T-cell (primary cell): Measurements from ENCODE around the gene GLOD4. TPM values are rescaled to one million over a fixed set of nuclear protein-coding genes. Genes with fewer than 3 reads are reported as not detected.

Source experiments
- ATAC-seq, 4 experiments: fragments of 200-7000 bp in 3 of 4; fragments of 150-1000 bp in 1 of 4; cut with Tn5 transposase; replicated peaks in 1 of 4; 1 replicate in 3 of 4; 2 replicates in 1 of 4; pipeline ENCODE4 v1.10.0; 2021; ENCODE audit warnings: moderate library complexity in 3 of 4, mild to moderate bottlenecking in 2 of 4, moderate number of reproducible peaks in 1 of 4
- CTCF ChIA-PET, 2 donors: fragments of 300-600 bp; sonication (Branson Sonifier 250); formaldehyde crosslinking; loops; one replicate each; lab custom pipeline; 2022; ENCODE audit warnings: antibody characterized with exemption in 2 of 2; lab: Charles Lee
- POLR2A ChIA-PET, 2 donors: fragments of 300-600 bp; sonication (Branson Sonifier 250); formaldehyde crosslinking; loops; one replicate each; lab custom pipeline; 2022; ENCODE audit warnings: antibody characterized with exemption in 2 of 2; lab: Charles Lee
- DNase-seq, 35 experiments: peaks; one replicate each; pipeline versions ENCODE4 v3.0.0 to v3.0.0-alpha.2; 2013 to 2023
- H3K27ac ChIP-seq: one replicate; pipeline ENCODE4 v1.5.1; 2013; ENCODE audit warnings: low read length
- H3K27me3 ChIP-seq, 2 experiments: replicated peaks in 1 of 2; 1 replicate in 1 of 2; 2 replicates in 1 of 2; pipeline versions ENCODE4 v1.6.1 to v1.7.0; 2013; ENCODE audit warnings: low read length in 1 of 2, mixed read lengths in 1 of 2; ENCODE audit not compliant: control insufficient read depth in 2 of 2, insufficient read depth in 2 of 2; ENCODE audit errors: extremely low read depth in 1 of 2
- H3K36me3 ChIP-seq, 2 donors: 1 replicate in 1 of 2; 2 replicates in 1 of 2; pipeline versions ENCODE4 v1.6.1 to v1.7.0; 2013; ENCODE audit warnings: low read length in 1 of 2; ENCODE audit not compliant: control insufficient read depth in 2 of 2, insufficient read depth in 1 of 2; ENCODE audit errors: extremely low read depth in 1 of 2
- H3K4me1 ChIP-seq, 2 experiments: 1 replicate in 1 of 2; 2 replicates in 1 of 2; pipeline versions ENCODE4 v1.6.1 to v1.7.0; 2013; ENCODE audit warnings: low read length in 2 of 2, mixed read lengths in 1 of 2; ENCODE audit not compliant: insufficient read depth in 2 of 2, control insufficient read depth in 1 of 2; ENCODE audit errors: extremely low read depth in 1 of 2
- H3K4me3 ChIP-seq, 2 donors: 1 replicate in 1 of 2; 2 replicates in 1 of 2; pipeline versions ENCODE4 v1.5.1 to v1.7.0; 2013; ENCODE audit warnings: mild to moderate bottlenecking in 2 of 2, low read length in 1 of 2, moderate library complexity in 1 of 2; ENCODE audit not compliant: control insufficient read depth in 1 of 2; ENCODE audit errors: extremely low read depth in 1 of 2
- H3K9me3 ChIP-seq: 2 replicates; pipeline ENCODE4 v1.7.0; 2013
- H3K27ac Mint-ChIP-seq, 2 donors: one replicate each; pipeline ENCODE4 v1.8.0; 2020 to 2021; ENCODE audit warnings: mild to moderate bottlenecking in 2 of 2, mixed read lengths in 2 of 2
- H3K27me3 Mint-ChIP-seq, 2 donors: one replicate each; pipeline ENCODE4 v1.8.0; 2021 to 2022; ENCODE audit warnings: mixed read lengths in 2 of 2
- H3K36me3 Mint-ChIP-seq: one replicate; pipeline ENCODE4 v1.8.0; 2021; ENCODE audit warnings: mixed read lengths
- H3K4me1 Mint-ChIP-seq, 3 donors: one replicate each; pipeline ENCODE4 v1.8.0; 2020 to 2022; ENCODE audit warnings: mixed read lengths in 3 of 3, mild to moderate bottlenecking in 1 of 3
- H3K4me3 Mint-ChIP-seq, 3 donors: one replicate each; pipeline ENCODE4 v1.8.0; 2020 to 2022; ENCODE audit warnings: mild to moderate bottlenecking in 3 of 3, mixed read lengths in 3 of 3, moderate library complexity in 3 of 3
- H3K9me3 Mint-ChIP-seq, 3 donors: one replicate each; pipeline ENCODE4 v1.8.0; 2020 to 2022; ENCODE audit warnings: mixed read lengths in 3 of 3
- WGBS: methylation state at CpG from one replicate; pipeline ENCODE4 v1.1.5; 2013; ENCODE audit warnings: missing lambda C conversion rate; ENCODE audit not compliant: insufficient coverage; 5-methylcytosine and 5-hydroxymethylcytosine counted together
- total RNA-seq, 35 experiments: library from RNA in 6 of 35; stranded (reverse) in 6 of 35; fragments of 120-200 nt in 1 of 35; gene quantifications; one replicate each; pipeline versions ENCODE4 v1.2.1 to v1.2.4 and lab custom pipeline; 2013 to 2026

Gene GLOD4
- total RNA-seq, 5 donors from 2014 or later (not counting 1 experiment from before 2014, with no cell fraction given), result 66.9 to 85.1 (median 76.8) TPM

- POLR2A ChIA-PET, result no interaction called here
- H3K4me3 Mint-ChIP-seq, result no peak overlapping the region
- Histone ChIP-seq H3K4me1 (no peaks in the 10 kb centered on the region), H3K27ac (no peak overlapping the region), H3K36me3 (no peaks in the 10 kb centered on the region), H3K9me3 (no peaks in the 10 kb centered on the region), H3K4me3 (no peak overlapping the region), H3K27me3 (peaks cover 0 to 43% of the 10 kb centered on the region in 2 experiments)
- H3K36me3 Mint-ChIP-seq, result no peaks in the 10 kb centered on the region
- no peak for ATAC-seq
- H3K27ac Mint-ChIP-seq, result no peak overlapping the region
- CTCF ChIA-PET, result no interaction called here
- H3K4me1 Mint-ChIP-seq, result no peaks in the 10 kb centered on the region
- H3K27me3 Mint-ChIP-seq, result peaks cover 0 to 13% of the 10 kb centered on the region in 2 donors
- WGBS, result 88% methylated on average over 29 of the region's 41 CpGs
- no peaks in the 10 kb centered on the region for H3K9me3 Mint-ChIP-seq
- DNase-seq, result no peak
Observed at GRCh38 chr17:804541-805435, 22.7 kb upstream of the GLOD4 start.

- Mint-ChIP-seq H3K36me3 (no peaks in the 10 kb centered on the region), H3K9me3 (no peaks in the 10 kb centered on the region), H3K27me3 (peaks cover 0 to 2% of the 10 kb centered on the region in 2 donors), H3K27ac (no peak overlapping the region), H3K4me3 (no peak overlapping the region), H3K4me1 (no peaks in the 10 kb centered on the region)
- DNase-seq (no peak), ATAC-seq (no peak)
- 78% methylated on average over 33 of the region's 37 CpGs for WGBS
- no peak overlapping the region for H3K27ac ChIP-seq
- CTCF ChIA-PET, result no interaction called here
- no peaks in the 10 kb centered on the region for H3K4me1 ChIP-seq
- H3K36me3 ChIP-seq, result no peaks in the 10 kb centered on the region
- H3K9me3 ChIP-seq, result no peaks in the 10 kb centered on the region
- H3K4me3 ChIP-seq, result no peak overlapping the region
- H3K27me3 ChIP-seq, result peaks cover 0 to 38% of the 10 kb centered on the region in 2 experiments
- POLR2A ChIA-PET, result no interaction called here
Observed at GRCh38 chr17:802901-803881, 21.1 kb upstream of the GLOD4 start.

GRCh38 chr17:802481-802880 is 20.4 kb upstream of the GLOD4 start:
- H3K4me3 Mint-ChIP-seq, result no peak overlapping the region
- Histone ChIP-seq H3K27me3 (peaks cover 0 to 31% of the 10 kb centered on the region in 2 experiments), H3K9me3 (no peaks in the 10 kb centered on the region), H3K4me1 (no peaks in the 10 kb centered on the region), H3K4me3 (no peak overlapping the region), H3K27ac (no peak overlapping the region), H3K36me3 (no peaks in the 10 kb centered on the region)
- H3K27ac Mint-ChIP-seq, result no peak overlapping the region
- H3K4me1 Mint-ChIP-seq, result no peaks in the 10 kb centered on the region
- ChIA-PET POLR2A (no interaction called here), CTCF (interaction anchor here in 1 of 2 donors (0.6 kb wide), 1 partner anchor 22 kb away, joined by 4 read pairs; no protein-coding TSS in a partner anchor)
- no peak for ATAC-seq
- DNase-seq, result no peak
- no peaks in the 10 kb centered on the region for H3K9me3 Mint-ChIP-seq
- H3K27me3 Mint-ChIP-seq, result peaks cover 0 to 2% of the 10 kb centered on the region in 2 donors
- H3K36me3 Mint-ChIP-seq, result no peaks in the 10 kb centered on the region
- WGBS, result 95% methylated on average over 11 of the region's 14 CpGs

- no peak for ATAC-seq
- 73% methylated on average over 6 of the region's 6 CpGs for WGBS
- POLR2A ChIA-PET, result no interaction called here
Observed at GRCh38 chr17:801660-802059, 19.6 kb upstream of the GLOD4 start.

GRCh38 chr17:800446-801242 is 18.6 kb upstream of the GLOD4 start:
- Histone ChIP-seq H3K9me3 (no peaks in the 10 kb centered on the region), H3K4me1 (no peaks in the 10 kb centered on the region), H3K27ac (no peak overlapping the region), H3K36me3 (no peaks in the 10 kb centered on the region), H3K4me3 (no peak overlapping the region), H3K27me3 (peaks cover 0 to 19% of the 10 kb centered on the region in 2 experiments)
- H3K27me3 Mint-ChIP-seq, result no peaks in the 10 kb centered on the region
- no peak for DNase-seq
- no peak overlapping the region for H3K4me3 Mint-ChIP-seq
- ChIA-PET CTCF (no interaction called here), POLR2A (no interaction called here)
- H3K4me1 Mint-ChIP-seq, result peaks cover 0 to 1% (median 1%) of the 10 kb centered on the region in 3 donors
- H3K9me3 Mint-ChIP-seq, result no peaks in the 10 kb centered on the region
- WGBS, result 90% methylated on average over 35 of the region's 39 CpGs
- no peak for ATAC-seq
- H3K27ac Mint-ChIP-seq, result no peak overlapping the region
- no peaks in the 10 kb centered on the region for H3K36me3 Mint-ChIP-seq

More at GRCh38 chr17:801660-802059, 19.6 kb upstream of the GLOD4 start:
- H3K4me1 Mint-ChIP-seq, result no peaks in the 10 kb centered on the region
- no peak overlapping the region for H3K27ac ChIP-seq
- H3K36me3 Mint-ChIP-seq, result no peaks in the 10 kb centered on the region
- H3K4me3 ChIP-seq, result no peak overlapping the region
- H3K9me3 ChIP-seq, result no peaks in the 10 kb centered on the region
- H3K4me3 Mint-ChIP-seq, result no peak overlapping the region
- peaks cover 0 to 23% of the 10 kb centered on the region in 2 experiments for H3K27me3 ChIP-seq
- CTCF ChIA-PET, result no interaction called here
- DNase-seq, result no peak
- no peaks in the 10 kb centered on the region for H3K4me1 ChIP-seq
- H3K9me3 Mint-ChIP-seq, result no peaks in the 10 kb centered on the region
- no peaks in the 10 kb centered on the region for H3K36me3 ChIP-seq
- H3K27ac Mint-ChIP-seq, result no peak overlapping the region
- peaks cover 0 to under 1% of the 10 kb centered on the region in 2 donors for H3K27me3 Mint-ChIP-seq
